Measurements from ENCODE around the gene LRFN3. TPM values are rescaled to one million over a fixed set of nuclear protein-coding genes. Genes with fewer than 3 reads are reported as not detected.

LRFN3 gene
- total RNA-seq, 1 experiment from 2014 or later: 10.2 TPM

GRCh38 chr19:35921012-35921411 lies 15.2 kb upstream of the LRFN3 start:
- no peaks in the 10 kb centered on the region for H3K4me1 Mint-ChIP-seq (ENCODE audit: low read depth, unreplicated experiment)
- BruUV-seq (replicated peaks): no TSS peak
- H3K27ac Mint-ChIP-seq (ENCODE audit: unreplicated experiment): no peak overlapping the region
- H3K27me3 Mint-ChIP-seq (ENCODE audit: insufficient read depth, unreplicated experiment): peaks cover 1% of the 10 kb centered on the region
- no peak for DNase-seq
- H3K9me3 Mint-ChIP-seq (ENCODE audit: unreplicated experiment): peaks cover 14% of the 10 kb centered on the region
- CTCF ChIA-PET: no interaction called here
- POLR2A ChIA-PET: no interaction called here
- no peak overlapping the region for H3K4me3 Mint-ChIP-seq (ENCODE audit: unreplicated experiment)
- H3K4me3 ChIP-seq (ENCODE audit: low read depth, low read length): no peak overlapping the region
- no peaks in the 10 kb centered on the region for H3K36me3 Mint-ChIP-seq (ENCODE audit: insufficient read depth, unreplicated experiment)
- peaks cover 6% of the 10 kb centered on the region; the same call in 1 of the 2 replicates for H3K9me3 ChIP-seq
- intact Hi-C loops (cut with micrococcal nuclease; ENCODE audit: unreplicated experiment): no loop called here
- TF ChIP-seq CTCF (IDR thresholded peaks at IDR 0.05; ENCODE audit: insufficient read depth in 1 of 2, low read depth in 1 of 2, low read length in 1 of 2, severe bottlenecking in 1 of 2, unreplicated experiment in 1 of 2): no peak
- H3K36me3 ChIP-seq (ENCODE audit: control insufficient read depth, insufficient read depth, low read length): no peaks in the 10 kb centered on the region
- no peaks in the 10 kb centered on the region for H3K4me1 ChIP-seq
- H3K27me3 ChIP-seq (replicated peaks; ENCODE audit: control insufficient read depth, insufficient read depth, low read length): no peaks in the 10 kb centered on the region

- H3K9me3 ChIP-seq: peaks cover 6% of the 10 kb centered on the region; the same call in 1 of the 2 replicates
- H3K4me3 ChIP-seq (ENCODE audit: low read depth, low read length): no peak overlapping the region
- intact Hi-C loops (cut with micrococcal nuclease; ENCODE audit: unreplicated experiment): no loop called here
- Mint-ChIP-seq H3K4me1 (ENCODE audit: low read depth, unreplicated experiment) (no peaks in the 10 kb centered on the region), H3K27ac (ENCODE audit: unreplicated experiment) (no peak overlapping the region), H3K9me3 (ENCODE audit: unreplicated experiment) (peaks cover 25% of the 10 kb centered on the region), H3K36me3 (ENCODE audit: insufficient read depth, unreplicated experiment) (no peaks in the 10 kb centered on the region), H3K27me3 (ENCODE audit: insufficient read depth, unreplicated experiment) (peaks cover 5% of the 10 kb centered on the region), H3K4me3 (ENCODE audit: unreplicated experiment) (no peak overlapping the region)
- H3K36me3 ChIP-seq (ENCODE audit: control insufficient read depth, insufficient read depth, low read length): no peaks in the 10 kb centered on the region
- POLR2A ChIA-PET: no interaction called here
- BruUV-seq (replicated peaks): no TSS peak
- CTCF ChIA-PET: no interaction called here
- no peaks in the 10 kb centered on the region for H3K4me1 ChIP-seq
- DNase-seq: no peak
- H3K27me3 ChIP-seq (replicated peaks; ENCODE audit: control insufficient read depth, insufficient read depth, low read length): no peaks in the 10 kb centered on the region
- TF ChIP-seq CTCF (IDR thresholded peaks at IDR 0.05; ENCODE audit: insufficient read depth in 1 of 2, low read depth in 1 of 2, low read length in 1 of 2, severe bottlenecking in 1 of 2, unreplicated experiment in 1 of 2): no peak
Measured at GRCh38 chr19:35925501-35925900, 10.7 kb upstream of the LRFN3 start.

GRCh38 chr19:35928507-35928906 lies 7.7 kb upstream of the LRFN3 start:
- peaks cover 4% of the 10 kb centered on the region; the same call in 1 of the 2 replicates for H3K4me1 ChIP-seq
- H3K27me3 ChIP-seq (replicated peaks; ENCODE audit: control insufficient read depth, insufficient read depth, low read length): no peaks in the 10 kb centered on the region
- H3K9me3 ChIP-seq: peaks cover 6% of the 10 kb centered on the region; the same call in 1 of the 2 replicates
- ChIA-PET POLR2A (no interaction called here), CTCF (no interaction called here)
- intact Hi-C loops (cut with micrococcal nuclease; ENCODE audit: unreplicated experiment): no loop called here
- peaks cover 6% of the 10 kb centered on the region for H3K36me3 Mint-ChIP-seq (ENCODE audit: insufficient read depth, unreplicated experiment)
- BruUV-seq (replicated peaks): no TSS peak
- H3K27ac Mint-ChIP-seq (ENCODE audit: unreplicated experiment): no peak overlapping the region
- H3K27me3 Mint-ChIP-seq (ENCODE audit: insufficient read depth, unreplicated experiment): peaks cover 5% of the 10 kb centered on the region
- peaks cover 25% of the 10 kb centered on the region for H3K9me3 Mint-ChIP-seq (ENCODE audit: unreplicated experiment)
- H3K4me3 Mint-ChIP-seq (ENCODE audit: unreplicated experiment): no peak overlapping the region
- TF ChIP-seq CTCF (IDR thresholded peaks at IDR 0.05; ENCODE audit: insufficient read depth in 1 of 2, low read depth in 1 of 2, low read length in 1 of 2, severe bottlenecking in 1 of 2, unreplicated experiment in 1 of 2): no peak
- H3K4me1 Mint-ChIP-seq (ENCODE audit: low read depth, unreplicated experiment): peaks cover 7% of the 10 kb centered on the region
- DNase-seq: no peak
- no peak overlapping the region for H3K4me3 ChIP-seq (ENCODE audit: low read depth, low read length)
- no peaks in the 10 kb centered on the region for H3K36me3 ChIP-seq (ENCODE audit: control insufficient read depth, insufficient read depth, low read length)
